Measurements from ENCODE around the gene RPTOR. TPM values are rescaled to one million over a fixed set of nuclear protein-coding genes. Genes with fewer than 3 reads are reported as not detected.

Gene RPTOR
- total RNA-seq, 2 experiments from 2014 or later: 53.1 to 54.0 TPM

- Mint-ChIP-seq H3K4me1 (ENCODE audit: low read depth) (peaks cover 15% of the 10 kb centered on the region), H3K9me3 (ENCODE audit: insufficient read depth) (no peaks in the 10 kb centered on the region), H3K36me3 (ENCODE audit: low read depth) (peaks cover 12% of the 10 kb centered on the region), H3K27me3 (ENCODE audit: low read depth) (peaks cover 25% of the 10 kb centered on the region), H3K27ac (no peak overlapping the region), H3K4me3 (no peak overlapping the region)
- ATAC-seq (no peak), DNase-seq (no peak)
- ChIA-PET POLR2A (interaction anchor here (0.6 kb wide), 1 partner anchor 518 kb away, joined by 3 read pairs; no protein-coding TSS in a partner anchor), CTCF (interaction anchor here (0.7 kb wide), 1 partner anchor 331 kb away, joined by 3 read pairs; no protein-coding TSS in a partner anchor)
Measured at GRCh38 chr17:81000631-81001357, 456.2 kb downstream of the RPTOR start.

DNA sequence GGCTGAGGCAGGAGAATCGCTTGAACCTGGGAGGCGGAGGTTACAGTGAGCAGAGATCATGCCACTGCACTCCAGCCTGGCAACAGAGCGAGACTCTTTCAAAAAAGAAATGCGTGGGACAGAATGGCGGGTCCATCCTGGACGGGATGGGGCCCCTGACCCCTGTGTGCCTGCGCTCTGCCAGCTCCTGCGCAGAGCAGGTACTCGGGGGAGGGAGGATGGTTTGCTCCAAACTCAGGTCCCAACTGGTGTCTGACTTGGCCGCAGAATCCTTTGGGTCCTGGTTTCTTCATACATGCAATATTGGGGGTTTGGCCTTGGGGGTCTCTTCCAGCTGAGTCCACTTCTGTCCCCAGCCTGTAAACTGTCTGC is 457.4 kb downstream of the RPTOR start:
- peaks cover 15% of the 10 kb centered on the region for H3K4me1 Mint-ChIP-seq (ENCODE audit: low read depth)
- DNase-seq (no peak), ATAC-seq (no peak)
- H3K9me3 Mint-ChIP-seq (ENCODE audit: insufficient read depth): no peaks in the 10 kb centered on the region
- peaks cover 11% of the 10 kb centered on the region for H3K36me3 Mint-ChIP-seq (ENCODE audit: low read depth)
- no peak overlapping the region for H3K4me3 Mint-ChIP-seq
- POLR2A ChIA-PET: interaction anchor here (0.8 kb wide), 1 partner anchor 86 kb away, joined by 3 read pairs; no protein-coding TSS in a partner anchor
- CTCF ChIA-PET: no interaction called here
- peaks cover 34% of the 10 kb centered on the region for H3K27me3 Mint-ChIP-seq (ENCODE audit: low read depth)
- no peak overlapping the region for H3K27ac Mint-ChIP-seq

DNA sequence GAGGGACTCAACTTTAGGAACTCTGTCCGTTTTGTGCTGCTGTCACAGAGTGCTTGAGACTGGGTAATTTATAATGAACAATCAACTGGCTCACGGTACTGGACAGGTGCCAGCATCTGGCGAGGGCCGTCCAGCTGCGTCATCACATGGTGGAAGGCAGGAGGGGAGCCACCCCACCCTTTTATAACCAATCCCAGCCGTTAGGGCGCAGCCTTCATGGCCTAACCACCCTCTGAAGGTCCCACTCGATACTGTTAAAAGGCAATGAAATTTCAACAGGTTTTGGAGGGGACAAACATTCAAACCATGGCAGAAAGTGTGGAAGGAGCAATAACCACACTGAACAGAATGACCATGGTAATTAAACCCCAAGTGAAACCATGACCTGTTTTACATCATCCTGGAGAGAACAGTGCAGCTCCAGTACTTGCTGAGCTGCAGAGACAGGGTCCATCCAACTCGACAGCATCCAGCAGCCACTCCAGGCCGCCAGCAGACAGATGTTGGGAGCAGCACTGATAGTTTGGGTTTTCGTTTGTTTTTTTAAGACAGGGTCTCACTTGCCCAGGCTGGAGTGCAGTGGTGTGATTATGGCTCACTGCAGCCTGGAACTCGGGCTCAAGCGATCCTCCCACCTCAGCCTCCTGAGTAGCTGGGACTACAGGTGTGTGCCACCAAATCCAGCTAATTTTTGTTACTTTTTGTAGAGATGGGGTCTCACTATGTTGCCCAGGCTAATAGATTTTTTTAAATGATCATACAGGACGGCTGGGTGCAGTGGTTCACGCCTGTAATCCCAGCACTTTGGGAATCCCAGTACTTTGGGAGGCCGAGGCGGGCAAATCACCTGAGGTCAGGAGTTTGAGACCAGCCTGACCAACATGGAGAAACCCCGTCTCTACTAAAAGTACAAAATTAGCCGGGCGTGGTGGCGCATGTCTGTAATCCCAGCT is 458.0 kb downstream of the RPTOR start:
- ChIA-PET CTCF (no interaction called here), POLR2A (interaction anchor here (0.8 kb wide), 1 partner anchor 86 kb away, joined by 3 read pairs; no protein-coding TSS in a partner anchor)
- Mint-ChIP-seq H3K27ac (no peak overlapping the region), H3K36me3 (ENCODE audit: low read depth) (peaks cover 11% of the 10 kb centered on the region), H3K4me1 (ENCODE audit: low read depth) (peaks cover 15% of the 10 kb centered on the region), H3K4me3 (no peak overlapping the region), H3K9me3 (ENCODE audit: insufficient read depth) (no peaks in the 10 kb centered on the region), H3K27me3 (ENCODE audit: low read depth) (peaks cover 35% of the 10 kb centered on the region)
- DNase-seq (no peak), ATAC-seq (no peak)

DNA sequence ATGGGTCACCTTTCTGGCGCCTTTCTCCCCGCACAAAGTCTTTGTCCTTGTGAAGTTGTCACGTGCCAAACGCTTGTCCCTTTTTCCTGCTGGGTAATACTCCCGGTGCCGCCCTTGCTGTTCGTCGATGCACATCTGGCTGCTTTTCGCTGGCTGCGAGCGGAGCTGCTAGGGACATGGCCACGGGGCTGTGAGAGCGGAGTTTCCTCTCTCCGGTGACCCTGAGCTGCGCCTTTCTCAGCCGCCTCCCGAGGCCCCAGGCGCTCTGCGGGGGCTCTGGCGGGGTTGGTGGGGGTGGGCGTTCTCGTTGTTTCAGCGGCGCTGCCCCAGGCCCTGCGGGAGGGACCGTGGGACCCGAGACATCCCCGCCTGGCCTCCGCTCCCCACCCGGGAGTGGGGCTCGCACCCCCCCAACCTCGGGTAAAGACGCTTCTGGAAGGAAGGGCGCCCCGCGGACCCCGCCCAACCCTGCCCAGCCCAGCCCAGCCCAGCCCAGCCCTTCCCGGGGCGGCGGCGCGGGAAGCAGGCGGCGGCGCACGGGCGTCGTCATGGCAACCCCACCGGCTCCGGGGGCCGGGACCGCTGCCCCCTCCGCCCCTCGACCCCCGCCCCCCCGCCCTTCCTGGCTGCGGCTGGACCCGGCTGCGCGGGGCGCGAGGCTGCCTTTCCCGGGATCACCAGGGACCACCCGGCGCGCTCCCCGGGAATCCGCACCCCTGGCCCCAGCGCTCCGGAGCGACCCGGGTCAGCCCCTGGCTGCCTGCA is 459.3 kb downstream of the RPTOR start:
- Mint-ChIP-seq H3K4me1 (ENCODE audit: low read depth) (peaks cover 15% of the 10 kb centered on the region), H3K27me3 (ENCODE audit: low read depth) (peaks cover 39% of the 10 kb centered on the region), H3K27ac (no peak overlapping the region), H3K4me3 (peak overlapping the region; percentile 57), H3K36me3 (ENCODE audit: low read depth) (peaks cover 8% of the 10 kb centered on the region), H3K9me3 (ENCODE audit: insufficient read depth) (no peaks in the 10 kb centered on the region)
- ChIA-PET POLR2A (interaction anchor here (1.4 kb wide), 1 partner anchor 14 kb away, joined by 5 read pairs; no protein-coding TSS in a partner anchor), CTCF (interaction anchor here (1.0 to 2.0 kb wide), 4 partner anchors 13 to 577 kb away, joined by 3 to 7 read pairs (median 4); partner anchors contain the start of gene CHMP6)
- no peak for DNase-seq
- peak; percentile 32 for ATAC-seq

GRCh38 chr17:81006891-81007290 is 462.3 kb downstream of the RPTOR start:
- H3K36me3 Mint-ChIP-seq (ENCODE audit: low read depth): peaks cover 9% of the 10 kb centered on the region
- DNase-seq (no peak), ATAC-seq (no peak)
- peaks cover 34% of the 10 kb centered on the region for H3K27me3 Mint-ChIP-seq (ENCODE audit: low read depth)
- ChIA-PET POLR2A (interaction anchor here (1.3 kb wide), 1 partner anchor 11 kb away, joined by 3 read pairs; no protein-coding TSS in a partner anchor), CTCF (interaction anchor here (1.3 kb wide), 1 partner anchor 16 kb away, joined by 4 read pairs; no protein-coding TSS in a partner anchor)
- H3K9me3 Mint-ChIP-seq (ENCODE audit: insufficient read depth): peaks cover 10% of the 10 kb centered on the region
- peaks cover 19% of the 10 kb centered on the region for H3K4me1 Mint-ChIP-seq (ENCODE audit: low read depth)
- no peak overlapping the region for H3K27ac Mint-ChIP-seq
- no peak overlapping the region for H3K4me3 Mint-ChIP-seq

GRCh38 chr17:81008140-81008539 is 463.5 kb downstream of the RPTOR start:
- Mint-ChIP-seq H3K27me3 (ENCODE audit: low read depth) (peaks cover 25% of the 10 kb centered on the region), H3K27ac (no peak overlapping the region), H3K4me1 (ENCODE audit: low read depth) (peaks cover 19% of the 10 kb centered on the region), H3K36me3 (ENCODE audit: low read depth) (peaks cover 12% of the 10 kb centered on the region), H3K4me3 (no peak overlapping the region), H3K9me3 (ENCODE audit: insufficient read depth) (peaks cover 10% of the 10 kb centered on the region)
- ChIA-PET POLR2A (no interaction called here), CTCF (interaction anchor here (1.3 kb wide), 1 partner anchor 15 kb away, joined by 4 read pairs; no protein-coding TSS in a partner anchor)
- no peak for DNase-seq
- no peak for ATAC-seq

DNA sequence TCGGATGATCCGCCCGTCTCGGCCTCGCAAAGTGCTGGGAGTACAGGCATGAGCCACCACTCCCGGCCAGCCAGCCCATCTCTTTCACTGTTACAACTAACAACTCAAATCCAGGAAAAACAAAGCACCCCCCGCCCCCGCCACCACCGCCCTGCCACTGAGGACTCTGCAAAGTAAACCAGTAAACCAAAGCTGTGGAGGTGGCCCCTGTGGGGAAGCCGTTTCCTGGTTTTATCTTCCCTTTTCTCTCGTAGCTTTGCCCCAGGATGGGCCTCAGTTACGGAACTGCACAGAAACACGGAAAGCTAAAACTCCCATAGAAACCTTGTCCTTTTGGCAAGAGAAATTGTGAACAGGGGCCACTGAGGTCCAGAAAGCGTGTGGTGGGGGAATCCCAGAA is 464.5 kb downstream of the RPTOR start:
- ATAC-seq (no peak), DNase-seq (no peak)
- Mint-ChIP-seq H3K4me1 (ENCODE audit: low read depth) (peaks cover 13% of the 10 kb centered on the region), H3K36me3 (ENCODE audit: low read depth) (peaks cover 12% of the 10 kb centered on the region), H3K9me3 (ENCODE audit: insufficient read depth) (peaks cover 10% of the 10 kb centered on the region), H3K27ac (no peak overlapping the region), H3K4me3 (no peak overlapping the region), H3K27me3 (ENCODE audit: low read depth) (peaks cover 19% of the 10 kb centered on the region)
- ChIA-PET POLR2A (interaction anchor here (0.5 to 1.0 kb wide), 2 partner anchors 9 to 499 kb away, joined by 3 read pairs; no protein-coding TSS in a partner anchor), CTCF (interaction anchor here (0.7 to 1.2 kb wide), 2 partner anchors 15 to 648 kb away, joined by 3 read pairs; no protein-coding TSS in a partner anchor)

DNA sequence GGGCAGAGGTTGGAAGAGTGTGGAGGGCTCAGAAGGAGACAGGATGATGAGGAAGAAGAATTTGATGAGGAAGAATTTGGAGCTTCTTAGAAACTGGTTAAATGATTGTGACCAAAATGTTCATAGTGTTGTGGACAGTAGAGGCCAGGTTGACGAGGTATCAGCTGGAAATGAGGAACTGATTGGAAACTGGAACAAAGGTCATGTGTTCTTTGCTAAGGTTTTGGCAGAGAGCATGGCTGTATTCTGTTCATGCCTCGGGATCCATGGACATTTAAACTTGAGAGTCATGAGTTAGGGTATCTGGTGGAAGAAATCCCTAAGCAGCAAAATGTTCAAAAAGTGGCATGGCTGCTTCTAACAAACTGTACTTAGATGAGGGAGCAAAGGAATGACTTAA is 466.3 kb downstream of the RPTOR start:
- peaks cover 13% of the 10 kb centered on the region for H3K27me3 Mint-ChIP-seq (ENCODE audit: low read depth)
- DNase-seq (no peak), ATAC-seq (no peak)
- peaks cover 17% of the 10 kb centered on the region for H3K9me3 Mint-ChIP-seq (ENCODE audit: insufficient read depth)
- no peak overlapping the region for H3K4me3 Mint-ChIP-seq
- CTCF ChIA-PET: no interaction called here
- H3K4me1 Mint-ChIP-seq (ENCODE audit: low read depth): peaks cover 10% of the 10 kb centered on the region
- POLR2A ChIA-PET: no interaction called here
- peaks cover 14% of the 10 kb centered on the region for H3K36me3 Mint-ChIP-seq (ENCODE audit: low read depth)
- H3K27ac Mint-ChIP-seq: no peak overlapping the region

DNA sequence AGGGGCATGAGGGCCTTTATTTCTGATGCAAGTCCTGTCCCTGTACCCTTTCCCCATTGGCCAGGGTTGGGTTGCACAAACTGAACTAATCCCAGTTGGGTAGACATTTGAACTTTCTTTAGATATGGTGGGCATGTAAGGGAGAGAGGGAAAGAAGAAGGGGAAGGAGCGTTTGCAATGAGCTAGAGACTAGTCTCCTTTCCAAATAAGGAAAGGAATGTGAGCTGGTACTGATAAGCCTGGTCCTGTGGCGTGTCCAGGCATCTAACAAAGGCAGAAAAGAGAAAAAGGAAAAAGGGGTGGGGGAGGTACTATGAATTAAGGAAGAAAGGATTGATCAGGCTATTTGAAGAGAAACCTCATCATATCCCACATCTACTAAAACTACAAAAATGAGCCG is 467.3 kb downstream of the RPTOR start:
- Mint-ChIP-seq H3K9me3 (ENCODE audit: insufficient read depth) (peaks cover 25% of the 10 kb centered on the region), H3K36me3 (ENCODE audit: low read depth) (peaks cover 20% of the 10 kb centered on the region)
- POLR2A ChIA-PET: no interaction called here

GRCh38 chr17:81012574-81013447 is 468.2 kb downstream of the RPTOR start:
- DNase-seq: no peak
- H3K36me3 Mint-ChIP-seq (ENCODE audit: low read depth): peaks cover 20% of the 10 kb centered on the region
- no peak overlapping the region for H3K4me3 Mint-ChIP-seq
- POLR2A ChIA-PET: interaction anchor here (0.6 kb wide), 1 partner anchor 20 kb away, joined by 3 read pairs; no protein-coding TSS in a partner anchor
- H3K4me1 Mint-ChIP-seq (ENCODE audit: low read depth): peaks cover 24% of the 10 kb centered on the region
- no peak for ATAC-seq
- CTCF ChIA-PET: interaction anchor here (0.6 to 1.6 kb wide), 3 partner anchors 11 to 24 kb away, joined by 3 to 5 read pairs (median 4); no protein-coding TSS in a partner anchor
- no peak overlapping the region for H3K27ac Mint-ChIP-seq
- H3K27me3 Mint-ChIP-seq (ENCODE audit: low read depth): peaks cover 4% of the 10 kb centered on the region
- peaks cover 26% of the 10 kb centered on the region for H3K9me3 Mint-ChIP-seq (ENCODE audit: insufficient read depth)

More for the DNA sequence above, 467.3 kb downstream of the RPTOR start:
- CTCF ChIA-PET: interaction anchor here (0.6 to 1.6 kb wide), 3 partner anchors 12 to 23 kb away, joined by 3 to 5 read pairs (median 4); no protein-coding TSS in a partner anchor
- no peak for ATAC-seq
- DNase-seq: no peak
- H3K4me1 Mint-ChIP-seq (ENCODE audit: low read depth): peaks cover 17% of the 10 kb centered on the region
- no peak overlapping the region for H3K4me3 Mint-ChIP-seq
- H3K27me3 Mint-ChIP-seq (ENCODE audit: low read depth): peaks cover 5% of the 10 kb centered on the region
- H3K27ac Mint-ChIP-seq: no peak overlapping the region

Data from activated CD8-positive, alpha-beta T cell treated with anti-CD3 and anti-CD28 coated beads, Interleukin-2, amount 10 ng/mL, durations not matched to agents 7 days and 5 days (primary cell).